Epidermal melanocyte (primary cell): ENCODE measurements around the gene CCDC201.

Source experiments
- DNase-seq: peaks from one replicate; pipeline ENCODE4 v3.0.0; 2011; ENCODE audit warnings: low spot score; ENCODE audit not compliant: insufficient read length

The CCDC201 gene, protein sequence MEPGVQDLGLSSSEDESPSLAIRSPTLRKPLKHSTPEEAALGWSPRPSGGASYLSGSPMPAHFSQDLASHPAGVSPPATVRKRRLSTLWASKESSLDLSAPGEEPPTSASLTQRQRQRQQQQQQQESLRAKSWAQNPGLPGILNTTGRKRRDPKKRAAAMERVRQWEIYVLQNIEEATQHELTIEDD

DNA sequence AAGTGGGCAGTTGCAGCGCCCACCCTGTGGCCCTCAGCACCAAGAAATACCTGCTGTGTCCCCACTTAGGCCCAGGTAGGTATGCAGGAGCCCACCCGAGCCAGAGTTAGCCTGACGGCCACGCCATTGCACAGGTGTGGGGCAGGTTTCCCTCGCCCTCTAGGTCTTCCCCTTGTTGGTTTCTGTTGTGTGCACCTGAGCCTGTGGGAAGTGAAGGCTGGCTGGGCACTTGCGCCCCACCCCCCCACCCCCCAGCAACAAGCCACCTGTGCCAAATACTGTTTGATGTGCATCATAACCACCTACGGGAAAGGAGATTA is at the start of gene CCDC201:
Gene CCDC201 (minus strand): TSS at position 48 of the 320 bp plus-strand sequence. CDS start 75 bp downstream, outside the sequence.
- no peak for DNase-seq

- peak; percentile 56 for DNase-seq
Observed at GRCh38 chr7:45921699-45922519, 49.0 kb upstream of the CCDC201 start.

DNA sequence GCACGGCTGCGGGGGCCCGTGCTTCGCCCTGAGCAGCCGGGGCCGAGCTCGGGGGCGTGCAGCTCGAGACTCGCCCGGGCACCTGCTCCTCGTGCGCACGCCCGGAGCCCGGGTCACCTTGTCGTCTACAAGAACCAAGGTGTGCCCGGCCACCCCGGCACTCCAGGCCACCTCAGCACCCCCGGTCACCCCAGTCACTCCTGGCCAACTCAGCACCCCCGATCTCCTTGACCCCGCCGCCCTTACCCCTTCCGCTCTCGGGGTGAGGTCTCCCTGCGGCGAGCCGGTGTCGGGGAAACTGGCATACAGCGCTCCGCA is 48.5 kb upstream of the CCDC201 start:
- DNase-seq: no peak

DNA sequence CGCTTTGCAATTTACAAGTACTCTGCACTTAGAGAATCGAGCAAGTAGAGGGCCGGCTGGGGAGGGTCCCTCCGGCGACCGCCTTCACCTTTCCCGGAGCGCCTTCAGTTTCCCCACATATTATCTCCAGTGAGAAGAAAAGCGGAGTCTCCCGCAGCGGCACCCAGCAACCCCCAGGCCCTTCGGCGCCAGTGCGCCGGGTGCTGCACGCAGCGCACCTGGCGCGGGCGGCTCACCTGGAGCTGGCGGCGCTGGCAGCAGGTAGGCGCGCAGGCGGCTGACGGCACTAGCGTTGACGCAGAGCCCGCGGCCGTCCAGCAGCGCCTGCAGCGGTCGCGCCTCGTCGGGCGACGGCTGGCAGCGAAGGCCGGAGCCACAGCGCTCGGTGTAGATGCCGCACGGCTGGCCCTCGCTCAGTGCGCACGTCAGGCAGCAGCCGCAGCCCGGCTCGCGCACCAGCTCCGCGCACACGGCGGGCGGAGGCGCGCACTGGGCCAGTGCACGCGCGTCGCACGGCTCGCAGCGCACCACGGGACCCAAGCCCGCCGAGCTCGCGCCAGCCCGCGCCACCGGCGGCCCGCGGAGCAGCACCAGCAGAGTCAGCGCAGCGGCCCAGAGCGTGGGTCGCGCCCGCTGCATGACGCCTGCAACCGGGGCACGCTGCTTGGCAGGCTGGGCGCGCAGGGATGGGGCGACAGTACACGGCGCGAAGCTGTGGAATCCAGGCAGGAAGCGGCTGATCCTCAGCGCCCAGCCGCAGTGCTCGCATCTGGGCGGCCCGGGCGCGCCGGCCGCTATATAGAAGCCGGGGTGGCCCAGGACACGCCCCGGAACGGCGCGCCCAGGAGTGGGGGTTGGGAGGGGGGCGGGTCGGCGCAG is 47.9 kb upstream of the CCDC201 start, which contains the start of gene IGFBP3:
Gene IGFBP3 (minus strand): TSS at position 771 of the 879 bp plus-strand sequence. CDS start 132 bp downstream, at position 639.
- DNase-seq: no peak

DNA sequence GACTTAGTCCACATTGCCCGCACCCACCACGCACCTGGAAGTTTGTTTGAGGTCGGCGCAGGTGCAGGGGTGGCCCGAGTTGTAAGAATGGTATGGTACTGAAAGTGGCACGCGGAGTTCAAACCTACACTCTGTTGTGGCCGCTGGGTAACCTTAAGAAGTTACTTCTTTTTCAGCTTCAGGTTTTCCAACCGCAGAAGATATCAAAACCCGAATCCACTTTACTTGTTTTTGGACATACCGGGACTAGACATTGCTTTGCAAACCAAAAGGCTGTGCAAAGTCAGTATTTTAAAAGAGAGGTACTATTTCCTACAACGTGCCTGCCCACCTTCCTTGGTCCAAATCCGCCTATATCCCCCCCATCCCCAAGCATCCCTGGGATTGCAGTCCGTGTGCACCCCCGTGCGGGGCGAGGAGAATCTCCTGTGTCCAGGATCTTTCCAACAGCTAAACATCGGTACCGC is 47.1 kb upstream of the CCDC201 start:
- no peak for DNase-seq

DNA sequence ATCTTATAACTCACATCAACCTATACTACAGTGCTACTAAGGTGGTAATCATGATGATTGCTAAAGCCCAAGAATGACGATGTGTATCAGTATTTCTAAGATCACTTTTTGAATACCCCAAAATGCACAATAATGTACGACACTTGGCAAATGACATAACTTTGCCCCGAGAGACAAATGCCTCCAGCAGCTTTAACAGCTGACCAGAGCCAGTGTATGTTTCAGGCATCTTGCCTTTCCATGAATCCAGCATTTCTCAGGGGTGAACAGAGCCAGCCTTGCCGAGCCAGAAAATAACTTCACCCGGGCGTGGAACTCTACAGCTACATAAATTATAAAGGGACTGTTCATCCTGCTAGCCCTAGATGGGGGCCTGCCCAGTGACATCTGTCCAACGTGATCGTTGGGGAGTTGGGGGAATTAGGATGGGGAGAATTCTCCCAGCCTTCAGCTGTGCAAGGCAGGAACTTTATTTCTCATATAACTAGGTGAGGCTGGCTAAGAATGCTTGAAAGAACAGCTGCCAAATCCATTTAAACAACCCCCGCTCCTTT is 46.4 kb upstream of the CCDC201 start:
- DNase-seq: no peak

DNA sequence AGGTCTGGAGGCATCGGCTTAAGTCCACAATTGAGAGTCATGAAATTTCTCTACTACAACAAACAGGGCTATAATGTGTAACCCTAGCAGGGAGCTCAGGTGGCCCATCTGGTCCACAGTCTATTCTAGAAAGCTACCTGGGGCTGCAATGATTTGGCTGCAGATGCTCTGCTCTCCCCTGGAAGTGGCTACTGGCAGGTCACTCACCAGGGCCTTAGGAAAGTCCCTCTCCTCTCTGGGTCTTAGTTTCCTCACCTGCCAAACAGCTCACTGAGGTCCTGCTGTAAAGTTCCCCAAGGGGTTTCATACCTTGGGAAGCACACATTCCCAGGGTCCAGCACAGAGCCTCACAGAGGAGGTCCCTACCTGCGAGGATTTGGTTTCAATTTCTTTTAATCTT is 45.7 kb upstream of the CCDC201 start:
- no peak for DNase-seq

DNA sequence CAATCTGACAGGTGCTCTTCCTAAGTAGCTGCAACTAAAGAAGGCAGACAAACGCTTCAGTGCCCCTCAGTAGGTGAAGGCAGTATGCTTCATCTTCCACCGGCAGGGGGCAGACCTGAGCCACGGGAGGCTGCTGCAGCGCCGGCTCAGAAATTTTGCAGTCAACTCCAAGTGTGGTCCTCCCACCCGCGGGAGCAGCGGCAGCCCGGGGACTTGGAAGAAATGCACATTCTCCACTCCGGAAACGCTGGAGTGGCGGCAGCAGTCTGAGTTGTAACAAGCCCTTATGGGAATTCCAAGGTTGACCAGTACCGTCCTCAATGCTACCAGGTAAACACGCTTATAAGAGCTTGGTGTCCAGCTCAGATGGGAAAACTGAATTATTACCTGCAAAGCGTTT is 44.8 kb upstream of the CCDC201 start:
- DNase-seq: peak; percentile 80

- no peak for DNase-seq
Observed at GRCh38 chr7:45917064-45917463, 44.2 kb upstream of the CCDC201 start.

GRCh38 chr7:45915606-45916005 is 42.7 kb upstream of the CCDC201 start:
- no peak for DNase-seq

DNA sequence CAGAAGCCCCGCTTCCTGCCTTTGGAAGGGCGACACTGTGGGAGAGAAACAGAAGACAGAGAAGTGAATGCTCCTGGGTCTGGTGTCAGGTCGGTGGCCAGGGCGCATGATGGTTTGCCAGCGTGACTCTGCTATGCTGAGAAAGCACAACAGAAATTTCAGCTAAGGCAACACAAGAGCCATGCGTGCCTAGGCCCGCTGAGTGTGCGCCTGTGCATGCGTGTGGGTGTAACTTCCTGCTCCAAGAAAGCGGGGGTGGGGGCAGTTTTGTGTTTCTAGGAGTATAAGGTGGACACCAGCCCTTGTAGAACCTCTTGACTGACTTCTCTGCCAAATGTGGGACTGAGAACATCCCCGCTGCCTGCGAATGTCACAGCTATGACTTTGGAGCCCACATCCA is 42.0 kb upstream of the CCDC201 start:
- DNase-seq: no peak

DNA sequence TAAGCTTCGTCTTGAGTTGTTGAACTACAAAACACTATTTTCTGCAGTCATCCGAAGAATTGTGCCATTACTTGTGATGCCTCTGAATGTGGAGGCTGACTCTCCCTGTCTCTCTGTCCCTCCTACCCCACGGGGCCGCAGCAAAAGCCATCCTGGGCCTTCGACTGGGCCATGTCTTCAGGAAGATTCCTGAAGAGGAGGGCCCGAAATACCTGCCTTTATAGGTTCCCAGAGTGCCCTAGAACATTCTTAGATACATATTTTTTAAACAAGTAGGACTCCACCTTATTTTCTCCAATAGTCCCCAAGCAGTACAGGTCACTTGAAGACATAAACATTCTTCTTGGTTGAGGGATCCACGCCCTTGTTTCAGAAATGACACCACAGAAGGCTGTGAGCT is 40.1 kb upstream of the CCDC201 start:
- no peak for DNase-seq

DNA sequence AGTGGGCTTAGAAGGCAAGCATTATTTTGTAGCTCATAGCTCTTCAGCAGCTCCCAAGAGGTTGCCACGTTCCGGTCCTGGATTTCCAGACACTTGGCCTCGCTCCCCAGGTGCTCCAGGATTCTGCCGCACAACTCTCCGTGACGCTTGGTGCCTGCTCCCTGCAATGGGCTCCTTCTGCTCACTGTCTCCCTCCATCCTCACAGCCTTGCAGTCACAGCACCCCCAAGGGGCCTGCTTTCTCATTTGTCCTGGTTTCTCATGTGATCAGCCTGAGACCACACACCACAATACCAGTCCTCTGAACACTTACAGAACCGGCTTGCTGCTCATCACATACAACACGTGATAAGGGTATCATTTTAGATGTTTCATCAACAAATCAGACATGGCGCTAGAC is 38.4 kb upstream of the CCDC201 start:
- DNase-seq: no peak

DNA sequence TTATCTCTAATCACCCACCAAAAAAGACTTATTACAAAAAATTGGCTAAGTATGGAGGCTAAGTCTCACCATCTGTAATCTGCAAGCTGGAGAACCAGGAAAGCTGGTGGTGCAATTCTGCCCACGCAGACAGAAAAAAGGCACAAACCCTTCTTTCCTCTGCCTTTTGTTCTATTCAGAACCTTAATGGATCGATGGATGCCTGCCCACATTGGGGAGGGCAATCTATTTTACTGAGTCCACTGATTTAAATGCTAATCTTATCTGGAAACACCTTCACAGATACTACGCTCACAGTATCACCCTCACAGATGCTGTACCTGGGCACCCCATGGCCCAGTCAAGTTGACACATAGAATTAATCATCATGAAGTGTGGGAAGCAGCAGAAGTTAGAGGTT is 38.0 kb upstream of the CCDC201 start:
- no peak for DNase-seq

DNA sequence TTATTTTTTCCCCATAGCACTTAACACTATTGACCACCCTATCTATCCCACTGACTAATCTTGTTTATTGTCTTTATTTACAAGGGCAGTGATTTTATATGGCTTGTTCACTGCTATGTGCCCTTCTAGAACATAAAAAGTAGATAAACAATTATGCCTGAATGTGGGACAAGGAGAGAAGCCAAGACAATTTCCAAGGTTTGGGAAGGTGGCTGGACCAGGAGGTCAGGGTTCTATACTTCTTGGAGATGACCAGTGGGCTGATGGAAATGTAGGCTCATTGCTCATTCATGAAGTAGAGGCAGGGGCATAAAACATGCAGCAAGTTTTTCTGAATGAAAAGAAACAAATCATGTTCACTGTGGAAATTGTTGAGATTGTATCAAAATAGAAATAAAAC is 36.7 kb upstream of the CCDC201 start:
- DNase-seq: no peak

- DNase-seq: no peak
Observed at GRCh38 chr7:45902820-45903219, 29.9 kb upstream of the CCDC201 start.

DNA sequence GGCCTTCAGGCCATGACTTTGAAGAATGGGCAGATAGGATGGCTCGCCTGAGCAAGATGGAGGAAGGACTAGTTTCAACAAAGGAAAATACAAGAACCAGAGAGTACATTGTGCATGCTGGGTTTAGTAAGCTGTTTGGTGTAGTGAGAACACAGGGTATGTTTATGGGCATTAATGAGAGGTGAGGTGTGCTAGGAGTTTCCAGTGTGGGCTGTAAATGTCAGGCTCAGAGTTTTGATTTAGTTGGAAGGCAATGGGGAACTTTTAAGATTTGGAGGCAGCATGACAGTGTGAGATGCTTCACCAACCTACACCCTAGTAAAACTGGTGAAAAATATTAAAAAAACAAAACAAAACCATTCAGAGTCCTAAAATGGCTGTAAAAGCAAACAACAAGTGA is 28.7 kb upstream of the CCDC201 start:
- no peak for DNase-seq

DNA sequence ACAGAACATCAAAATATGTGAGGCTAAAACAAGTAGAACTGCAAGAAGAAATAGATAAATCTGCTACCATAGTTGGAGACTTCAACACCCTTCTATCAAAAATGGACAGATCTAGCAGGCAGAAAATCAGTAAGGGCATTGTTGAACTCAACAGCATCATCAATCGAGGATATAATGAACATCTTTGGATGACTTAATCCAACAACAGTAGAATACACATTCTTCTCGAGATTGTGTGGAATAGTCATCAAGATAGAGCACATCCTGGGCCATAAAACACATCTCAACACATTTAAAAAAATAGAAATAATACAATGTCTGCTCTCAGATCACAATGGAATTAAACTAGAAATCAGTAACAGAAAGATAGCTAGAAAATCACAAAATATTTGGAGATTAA is 25.3 kb upstream of the CCDC201 start:
- DNase-seq: no peak

DNA sequence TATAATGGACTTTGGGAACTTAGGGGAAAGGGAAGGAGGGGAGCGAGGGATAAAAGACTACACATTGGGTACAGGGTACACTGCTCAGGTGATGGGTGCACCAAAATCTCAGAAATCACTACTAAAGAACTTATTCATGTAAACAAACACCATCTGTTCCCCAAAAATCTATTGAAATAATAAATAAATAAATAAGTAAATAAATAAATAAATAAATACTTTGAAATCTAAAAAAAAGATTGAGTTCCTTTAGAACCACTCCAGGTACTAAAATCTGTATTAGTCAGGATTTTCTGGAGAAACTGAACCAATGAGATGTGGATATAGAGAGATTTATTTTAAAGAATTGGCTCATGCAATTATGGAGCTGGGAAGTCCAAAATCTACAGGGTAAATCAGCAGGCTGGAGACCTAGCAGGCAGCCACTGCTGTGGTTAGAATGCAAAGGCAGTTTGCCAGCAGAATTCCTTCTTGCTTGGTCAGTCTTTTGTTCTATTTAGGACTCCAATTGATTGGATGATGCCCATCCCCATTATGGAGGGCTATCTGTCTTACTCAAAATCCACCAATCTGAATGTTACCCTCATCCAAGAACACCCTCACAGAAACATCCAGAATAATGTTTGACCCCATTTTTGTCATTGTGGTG is 24.3 kb upstream of the CCDC201 start:
- DNase-seq: no peak

GRCh38 chr7:45894665-45895062 is 21.8 kb upstream of the CCDC201 start:
- DNase-seq: no peak

DNA sequence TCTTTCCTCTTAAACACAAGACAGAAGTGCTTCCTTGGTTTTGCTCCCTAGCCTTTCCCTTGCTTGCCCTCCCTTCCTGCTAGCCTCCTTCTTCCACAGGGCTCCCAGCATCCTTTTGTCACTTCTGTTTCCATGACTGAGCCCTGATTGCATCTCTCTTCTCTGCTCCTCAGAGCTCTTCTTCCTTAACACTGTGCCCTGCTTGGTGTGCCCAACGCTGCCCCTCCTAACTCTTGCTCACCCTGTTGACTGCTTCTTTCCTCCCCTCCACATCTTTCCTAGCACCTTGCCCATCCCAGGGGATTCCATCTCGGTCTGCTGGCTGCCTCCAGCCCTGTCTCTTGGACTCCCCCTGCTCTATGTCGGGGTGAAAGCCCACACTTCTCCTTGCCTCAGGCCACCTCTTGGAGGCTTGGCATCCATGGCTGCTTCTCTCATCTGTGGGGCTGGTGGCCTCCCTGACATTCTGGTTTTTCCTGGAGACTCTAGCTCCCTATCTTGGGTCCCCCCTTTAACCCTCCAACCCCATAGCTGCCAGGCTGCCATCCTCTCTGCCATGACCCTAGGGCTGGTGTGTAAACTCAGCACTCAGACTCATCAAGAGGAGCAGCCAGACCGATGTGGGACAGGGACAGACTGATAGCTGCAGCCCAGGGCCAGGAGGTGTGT is 21.2 kb upstream of the CCDC201 start:
- no peak for DNase-seq
